Fibroblast of lung (primary cell): ENCODE measurements around the gene CCSER2. TPM values are rescaled to one million over a fixed set of nuclear protein-coding genes. Genes with fewer than 3 reads are reported as not detected.

ENCODE experiments used
- DNase-seq, 2 donors: peaks; one replicate each; pipeline versions ENCODE4 v3.0.0 to v3.0.0-alpha.2; 2010; ENCODE audit warnings: low read depth in 2 of 2
- H2AFZ ChIP-seq: 2 replicates; pipeline ENCODE4 v1.5.1; 2012; ENCODE audit warnings: low read length, control low read depth, inconsistent platforms
- H3K27ac ChIP-seq: 2 replicates; pipeline ENCODE4 v1.5.1; 2011; ENCODE audit warnings: low read length, control low read depth; ENCODE audit not compliant: insufficient read depth
- H3K27me3 ChIP-seq: 2 replicates; pipeline ENCODE4 v1.5.1; 2011; ENCODE audit warnings: mild to moderate bottlenecking, low read length; ENCODE audit not compliant: control insufficient read depth, insufficient read depth
- H3K36me3 ChIP-seq: 2 replicates; pipeline ENCODE4 v1.5.1; 2011; ENCODE audit warnings: low read length; ENCODE audit not compliant: control insufficient read depth, insufficient read depth
- H3K4me1 ChIP-seq: 2 replicates; pipeline ENCODE4 v1.5.1; 2011; ENCODE audit warnings: low read length; ENCODE audit not compliant: control insufficient read depth, insufficient read depth; ENCODE audit errors: extremely low read depth
- H3K4me2 ChIP-seq: 2 replicates; pipeline ENCODE4 v1.5.1; 2011; ENCODE audit warnings: low read length, control low read depth; ENCODE audit not compliant: insufficient read depth; ENCODE audit errors: extremely low read depth
- H3K4me3 ChIP-seq, 4 experiments: fragments of 200-600 bp in 1 of 4; sonication (generic) in 1 of 4; replicated peaks in 1 of 4; 2 replicates each; pipeline ENCODE4 v1.5.1; 2011 to 2016; ENCODE audit warnings: low read length in 4 of 4, low read depth in 3 of 4, mild to moderate bottlenecking in 3 of 4, control low read depth in 2 of 4, inconsistent platforms in 1 of 4, mixed read lengths in 1 of 4; ENCODE audit not compliant: insufficient read depth in 1 of 4; ENCODE audit errors: control extremely low read depth in 1 of 4
- H3K79me2 ChIP-seq: 2 replicates; pipeline ENCODE4 v1.5.1; 2012; ENCODE audit warnings: mild to moderate bottlenecking, low read length, inconsistent platforms; ENCODE audit not compliant: control insufficient read depth, insufficient read depth
- H3K9ac ChIP-seq: 2 replicates; pipeline ENCODE4 v1.5.1; 2011; ENCODE audit warnings: mild to moderate bottlenecking, low read length, control low read depth; ENCODE audit not compliant: insufficient read depth
- H3K9me3 ChIP-seq: 2 replicates; pipeline ENCODE4 v1.5.1; 2012; ENCODE audit warnings: low read depth, low read length; ENCODE audit not compliant: control insufficient read depth, insufficient read depth
- H4K20me1 ChIP-seq: 2 replicates; pipeline ENCODE4 v1.5.1; 2011; ENCODE audit warnings: low read length; ENCODE audit not compliant: control insufficient read depth, insufficient read depth; ENCODE audit errors: extremely low read depth
- CTCF ChIP-seq, 2 donors: IDR thresholded peaks in 1 of 2; conservative IDR thresholded peaks in 1 of 2; 1 replicate in 1 of 2; 2 replicates in 1 of 2; pipeline ENCODE4 v1.5.1; 2011 to 2012; ENCODE audit warnings: low read length in 2 of 2, control low read depth in 1 of 2, inconsistent platforms in 1 of 2, low read depth in 1 of 2, mild to moderate bottlenecking in 1 of 2
- EZH2 ChIP-seq: IDR thresholded peaks from 2 replicates; pipeline ENCODE4 v1.5.1; 2012; ENCODE audit warnings: low read length, control low read depth, mild to moderate bottlenecking; ENCODE audit errors: missing control alignments
- polyA plus RNA-seq, 2 donors: library from polyadenylated mRNA; depleted of rRNA in 1 of 2; stranded (reverse) in 1 of 2; unstranded in 1 of 2; fragments of >200 nt; gene quantifications; 2 replicates each; pipeline ENCODE4 v1.2.1, GENCODE V29; 2011 to 2012; ENCODE audit warnings: missing spikeins in 1 of 2
- total RNA-seq: library from RNA; depleted of rRNA; stranded (reverse); fragments of >200 nt; gene quantifications from 2 replicates; pipeline ENCODE4 v1.2.1, GENCODE V29; 2014

The CCSER2 gene
- total and polyA plus RNA-seq, 2 donors (not counting 1 experiment from before 2014, with no cell fraction given), result 28.2 to 65.4 TPM

GRCh38 chr10:84370283-84370682 lies 41.9 kb downstream of the CCSER2 start:
- Histone ChIP-seq H3K9ac (no peak overlapping the region), H3K4me1 (no peaks in the 10 kb centered on the region), H3K4me2 (no peak overlapping the region), H3K27me3 (no peaks in the 10 kb centered on the region), H3K27ac (no peak overlapping the region), H4K20me1 (peaks cover 2% of the 10 kb centered on the region), H3K36me3 (no peaks in the 10 kb centered on the region), H3K79me2 (peaks cover 19% of the 10 kb centered on the region), H2AFZ (no peak overlapping the region), H3K4me3 (no peak overlapping the region), H3K9me3 (no peaks in the 10 kb centered on the region)
- TF ChIP-seq EZH2, result no peak
- TF ChIP-seq CTCF (conservative IDR thresholded peaks at IDR 0.05 in 1 of 2, IDR thresholded peaks at IDR 0.05 in 1 of 2; ENCODE audit: low read depth in 1 of 2, low read length in 2 of 2), result no peak
- no peak for DNase-seq

GRCh38 chr10:84371944-84372343 lies 43.6 kb downstream of the CCSER2 start:
- Histone ChIP-seq H3K4me3 (no peak overlapping the region), H3K9ac (no peak overlapping the region), H3K79me2 (peaks cover 19% of the 10 kb centered on the region), H3K4me2 (no peak overlapping the region), H4K20me1 (peaks cover 2% of the 10 kb centered on the region), H3K36me3 (no peaks in the 10 kb centered on the region), H3K27me3 (no peaks in the 10 kb centered on the region), H3K4me1 (no peaks in the 10 kb centered on the region), H3K9me3 (no peaks in the 10 kb centered on the region), H3K27ac (no peak overlapping the region), H2AFZ (no peak overlapping the region)
- TF ChIP-seq CTCF (conservative IDR thresholded peaks at IDR 0.05 in 1 of 2, IDR thresholded peaks at IDR 0.05 in 1 of 2; ENCODE audit: low read depth in 1 of 2, low read length in 2 of 2) (no peak), EZH2 (no peak)
- no peak for DNase-seq

- Histone ChIP-seq H3K4me3 (no peak overlapping the region), H3K27me3 (no peaks in the 10 kb centered on the region), H3K9ac (no peak overlapping the region), H3K36me3 (no peaks in the 10 kb centered on the region), H3K4me2 (no peak overlapping the region), H2AFZ (no peak overlapping the region), H3K79me2 (peaks cover 12% of the 10 kb centered on the region), H3K9me3 (no peaks in the 10 kb centered on the region), H3K4me1 (no peaks in the 10 kb centered on the region), H3K27ac (no peak overlapping the region), H4K20me1 (no peaks in the 10 kb centered on the region)
- TF ChIP-seq EZH2 (no peak), CTCF (conservative IDR thresholded peaks at IDR 0.05 in 1 of 2, IDR thresholded peaks at IDR 0.05 in 1 of 2; ENCODE audit: low read depth in 1 of 2, low read length in 2 of 2) (no peak)
- no peak for DNase-seq
Observed at GRCh38 chr10:84373000-84373399, 44.6 kb downstream of the CCSER2 start.
